Bronchial epithelial cell (primary cell): Measurements from ENCODE around the gene DHCR7. TPM values are rescaled to one million over a fixed set of nuclear protein-coding genes. Genes with fewer than 3 reads are reported as not detected.

Experiments used
- DNase-seq: peaks from one replicate; pipeline ENCODE4 v3.0.0-alpha.2; 2010; ENCODE audit warnings: low read depth
- FAIRE-seq: peaks from 2 replicates; lab custom pipeline; 2011; peaks lifted over from hg19 to GRCh38; lab: Jason Lieb, UNC
- H3K27me3 ChIP-seq: 2 replicates; pipeline ENCODE4 v1.5.1; 2011; ENCODE audit warnings: low read length; ENCODE audit not compliant: control insufficient read depth, insufficient read depth
- H3K36me3 ChIP-seq: 2 replicates; pipeline ENCODE4 v1.5.1; 2011; ENCODE audit warnings: low read length; ENCODE audit not compliant: control insufficient read depth, insufficient read depth
- H3K4me3 ChIP-seq: 2 replicates; pipeline ENCODE4 v1.5.1; 2011; ENCODE audit warnings: mild to moderate bottlenecking, low read depth, low read length, control low read depth
- total RNA-seq: library from RNA; depleted of rRNA; stranded (reverse); fragments of >200 nt; gene quantifications from 2 replicates; pipeline ENCODE4 v1.2.1, GENCODE V29; 2014
- TF ChIP-seq, protein P1 (sequence below): IDR thresholded peaks from 2 replicates; pipeline ENCODE4 v1.5.1; 2011; ENCODE audit warnings: mild to moderate bottlenecking, moderate library complexity, low read length, control low read depth, inconsistent platforms; ENCODE audit not compliant: insufficient read depth, severe bottlenecking

The DHCR7 gene
- total RNA-seq, 1 donor from 2014 or later: 60.3 TPM

DNA sequence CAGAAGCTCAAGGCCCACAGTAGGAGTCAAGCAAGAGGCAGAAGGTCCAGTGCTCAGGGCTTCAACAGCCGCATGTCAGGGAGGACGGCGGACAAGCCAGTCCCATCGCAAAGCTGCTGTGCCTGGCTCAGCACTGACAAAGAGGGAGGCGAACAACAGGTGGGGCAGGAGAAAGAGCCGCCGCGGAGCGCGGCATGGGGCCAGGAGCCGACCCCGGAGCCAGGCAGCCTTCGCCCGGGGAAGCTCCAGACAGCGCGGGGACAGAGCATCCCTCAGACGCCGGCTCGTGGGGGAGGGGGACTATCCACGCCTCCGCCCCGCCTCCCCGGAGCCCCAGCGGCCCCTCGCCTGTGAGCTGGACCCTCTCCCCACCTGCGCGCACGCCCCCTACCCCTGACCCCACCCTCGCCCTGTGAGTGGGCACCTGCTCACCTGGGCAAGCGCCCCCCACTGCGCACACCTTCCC lies 369 bp downstream of the DHCR7 start:
- FAIRE-seq: no peak
- no peaks in the 10 kb centered on the region for H3K27me3 ChIP-seq
- DNase-seq: no peak

DNA sequence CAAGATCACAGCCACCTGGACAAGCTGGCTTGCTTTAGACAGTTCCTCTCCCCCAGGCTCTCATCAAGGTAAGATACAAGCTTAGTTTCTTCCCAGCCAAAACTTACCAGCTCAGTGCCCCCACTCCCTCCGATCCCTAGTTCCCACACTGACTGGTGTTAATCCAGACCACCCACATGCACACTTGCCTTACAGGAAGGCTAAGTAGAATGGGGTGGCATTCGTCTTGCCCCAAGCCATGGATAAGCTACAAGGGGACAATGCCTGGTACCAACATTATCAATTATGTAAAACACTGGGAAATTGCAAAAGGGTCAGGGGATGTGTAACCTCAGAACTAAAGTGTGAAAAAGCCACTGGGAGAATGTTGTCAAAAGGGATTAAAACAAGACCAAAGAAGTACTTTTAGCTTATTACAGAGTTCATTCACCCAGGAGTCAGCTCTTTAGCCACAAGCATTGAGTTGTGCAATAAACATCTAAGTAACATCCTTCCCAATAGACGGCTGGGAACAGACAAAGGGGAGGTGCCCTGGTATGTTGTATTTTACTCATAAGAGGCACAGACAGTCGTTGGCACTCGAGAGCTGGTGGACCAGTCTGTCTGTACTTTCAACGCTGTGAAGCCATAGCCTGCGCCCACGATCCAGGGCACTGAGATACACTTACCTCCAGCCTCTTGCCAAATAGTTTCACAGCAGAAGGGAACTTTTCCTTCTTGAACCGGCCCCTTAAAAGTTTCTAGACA lies 1.1 kb downstream of the DHCR7 start:
- TF ChIP-seq, protein P1, sequence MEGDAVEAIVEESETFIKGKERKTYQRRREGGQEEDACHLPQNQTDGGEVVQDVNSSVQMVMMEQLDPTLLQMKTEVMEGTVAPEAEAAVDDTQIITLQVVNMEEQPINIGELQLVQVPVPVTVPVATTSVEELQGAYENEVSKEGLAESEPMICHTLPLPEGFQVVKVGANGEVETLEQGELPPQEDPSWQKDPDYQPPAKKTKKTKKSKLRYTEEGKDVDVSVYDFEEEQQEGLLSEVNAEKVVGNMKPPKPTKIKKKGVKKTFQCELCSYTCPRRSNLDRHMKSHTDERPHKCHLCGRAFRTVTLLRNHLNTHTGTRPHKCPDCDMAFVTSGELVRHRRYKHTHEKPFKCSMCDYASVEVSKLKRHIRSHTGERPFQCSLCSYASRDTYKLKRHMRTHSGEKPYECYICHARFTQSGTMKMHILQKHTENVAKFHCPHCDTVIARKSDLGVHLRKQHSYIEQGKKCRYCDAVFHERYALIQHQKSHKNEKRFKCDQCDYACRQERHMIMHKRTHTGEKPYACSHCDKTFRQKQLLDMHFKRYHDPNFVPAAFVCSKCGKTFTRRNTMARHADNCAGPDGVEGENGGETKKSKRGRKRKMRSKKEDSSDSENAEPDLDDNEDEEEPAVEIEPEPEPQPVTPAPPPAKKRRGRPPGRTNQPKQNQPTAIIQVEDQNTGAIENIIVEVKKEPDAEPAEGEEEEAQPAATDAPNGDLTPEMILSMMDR: no peak
- FAIRE-seq (no peak), DNase-seq (peak; percentile 88)
- no peaks in the 10 kb centered on the region for H3K27me3 ChIP-seq
- peaks cover 19% of the 10 kb centered on the region for H3K36me3 ChIP-seq
- peak overlapping the region; percentile 96 for H3K4me3 ChIP-seq

More for the DNA sequence above, 369 bp downstream of the DHCR7 start:
- H3K36me3 ChIP-seq: peaks cover 17% of the 10 kb centered on the region
- peak overlapping the region; percentile 96 for H3K4me3 ChIP-seq
- TF ChIP-seq, protein P1: no peak

DNA sequence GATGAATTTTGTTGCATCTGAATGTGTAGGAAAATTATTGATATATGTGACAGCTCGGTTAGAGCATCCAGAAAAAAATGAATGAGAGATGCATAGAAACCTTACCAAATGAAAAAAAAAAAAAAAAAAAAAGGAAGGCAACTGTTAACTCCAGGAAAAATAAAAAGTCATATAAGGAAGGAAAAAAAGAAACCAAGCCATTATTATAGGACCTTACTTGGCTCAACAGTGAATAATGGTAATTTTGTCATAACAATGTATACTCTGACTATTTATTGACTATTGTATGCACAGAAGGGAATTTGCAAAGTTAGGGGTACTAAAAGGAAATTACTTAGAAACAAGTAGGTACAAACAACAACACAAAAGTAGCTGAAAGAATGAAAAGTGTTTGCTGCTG lies 2.0 kb downstream of the DHCR7 start:
- TF ChIP-seq, protein P1: no peak
- no peak for DNase-seq
- FAIRE-seq: no peak
- no peak overlapping the region for H3K4me3 ChIP-seq
- H3K36me3 ChIP-seq: peaks cover 28% of the 10 kb centered on the region
- H3K27me3 ChIP-seq: no peaks in the 10 kb centered on the region

DNA sequence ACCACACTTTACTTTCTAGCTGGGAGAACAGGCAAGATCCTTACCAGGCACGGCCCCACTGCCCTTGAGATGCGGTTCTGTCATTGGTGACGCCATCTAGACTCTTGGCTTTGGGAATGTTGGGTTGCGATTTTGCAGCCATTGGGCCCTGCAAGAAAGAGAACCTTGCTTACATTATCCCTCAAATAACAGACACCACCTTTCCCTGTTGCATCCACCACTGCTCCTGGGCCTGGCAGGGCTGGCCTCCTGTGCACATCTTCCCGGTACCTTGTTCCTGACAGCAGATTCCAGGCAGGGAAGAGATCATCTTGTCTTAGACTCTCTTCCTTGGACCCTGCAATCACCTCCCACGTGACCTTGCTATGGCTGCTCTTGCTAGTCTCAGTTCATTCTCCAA lies 3.4 kb downstream of the DHCR7 start:
- no peak for FAIRE-seq
- Histone ChIP-seq H3K27me3 (no peaks in the 10 kb centered on the region), H3K36me3 (peaks cover 33% of the 10 kb centered on the region), H3K4me3 (no peak overlapping the region)
- TF ChIP-seq, protein P1: no peak
- DNase-seq: no peak

DNA sequence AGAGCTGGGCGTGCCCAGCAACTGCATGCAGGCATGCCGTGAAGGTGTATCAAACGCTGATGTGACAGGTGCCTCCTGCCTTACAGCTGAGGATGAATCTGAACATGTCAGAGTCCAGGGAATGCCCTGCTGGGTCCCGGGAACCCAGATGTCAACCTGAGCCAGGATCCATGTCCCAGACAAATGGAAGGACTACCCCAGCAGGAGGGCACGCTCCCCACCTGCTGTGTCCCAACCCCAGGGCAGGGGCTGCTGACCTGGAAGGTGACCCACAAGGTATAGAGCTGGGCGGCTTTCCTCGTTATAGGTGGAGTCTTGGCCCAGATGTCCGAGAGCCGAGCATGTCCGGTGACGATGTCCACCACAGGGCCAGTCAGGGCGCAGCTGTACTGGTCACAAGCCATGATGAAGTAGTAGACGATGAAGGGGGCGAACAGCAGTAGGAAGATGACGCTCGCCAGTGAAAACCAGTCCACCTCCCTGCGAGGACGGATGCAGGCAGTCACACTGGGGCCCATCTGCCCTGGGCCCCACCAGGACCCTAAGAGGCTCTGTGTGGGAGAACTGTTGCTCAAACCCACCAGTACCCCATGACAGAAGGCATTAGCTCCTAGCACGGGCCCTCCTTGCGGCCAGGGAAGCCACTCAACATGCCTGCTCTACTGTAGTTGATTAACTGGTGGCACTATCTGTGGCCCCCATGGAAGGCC lies 4.3 kb downstream of the DHCR7 start:
- H3K27me3 ChIP-seq: no peaks in the 10 kb centered on the region
- TF ChIP-seq, protein P1: no peak
- no peak for DNase-seq
- peaks cover 39% of the 10 kb centered on the region for H3K36me3 ChIP-seq
- no peak for FAIRE-seq
- no peak overlapping the region for H3K4me3 ChIP-seq
